ENCODE data around the gene FOXJ1. TPM values are rescaled to one million over a fixed set of nuclear protein-coding genes. Genes with fewer than 3 reads are reported as not detected.

The FOXJ1 gene
- total and polyA plus RNA-seq, 9 donors, result 0.05 to 1.1 (median 0.12) TPM

DNA sequence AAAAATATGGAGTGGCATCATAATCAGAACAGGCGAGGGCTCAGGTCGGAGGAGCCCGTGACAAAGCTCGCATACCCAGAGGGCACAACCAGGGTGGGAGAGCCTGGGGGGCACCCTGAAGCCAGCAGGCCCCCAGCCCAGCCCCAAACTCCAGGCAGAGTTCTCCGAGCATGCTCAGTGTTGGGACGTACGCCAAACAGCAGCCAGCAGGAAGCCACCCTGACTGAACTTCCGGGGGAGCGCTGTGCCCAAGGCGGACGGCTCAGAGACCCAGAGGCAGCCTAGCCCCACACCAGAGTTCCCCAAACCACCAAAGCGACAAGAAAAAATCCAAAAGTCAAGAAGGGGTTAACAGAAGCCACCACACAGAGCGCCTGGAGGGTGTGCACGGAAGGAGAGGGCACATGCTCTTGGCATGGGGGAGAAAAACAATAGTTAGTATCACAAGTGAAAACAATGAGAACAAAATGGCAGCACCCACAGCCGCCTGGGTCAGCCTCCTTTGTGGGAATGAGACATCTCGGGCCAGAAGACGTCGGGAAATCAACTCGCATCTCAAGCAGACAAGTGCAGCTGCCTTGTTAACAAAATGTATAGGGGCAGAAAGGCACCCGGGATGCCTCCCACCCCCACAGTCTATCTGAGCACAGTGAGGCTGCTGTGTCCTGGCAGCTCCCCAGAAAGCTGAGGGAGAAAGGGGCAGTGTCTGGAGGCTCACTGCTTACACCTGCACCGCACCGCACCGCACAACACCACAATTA, 49.3 kb downstream of the FOXJ1 start:
- H3K27me3 ChIP-seq (ENCODE audit: control insufficient read depth, insufficient read depth, low read length), result no peaks in the 10 kb centered on the region
- H3K4me1 ChIP-seq (ENCODE audit: control insufficient read depth, insufficient read depth, low read length), result no peaks in the 10 kb centered on the region
- H3K27ac ChIP-seq (ENCODE audit: low read length), result no peak overlapping the region
- no peak overlapping the region for H3K4me3 ChIP-seq (ENCODE audit: low read length)
- 68% methylated on average over 12 of the region's 23 CpGs for WGBS (ENCODE audit: insufficient coverage)
- H3K9me3 ChIP-seq (replicated peaks; ENCODE audit: control insufficient read depth, low read depth, low read length), result no peaks in the 10 kb centered on the region
- DNase-seq, result no peak
- peaks cover 90% of the 10 kb centered on the region for H3K36me3 ChIP-seq (ENCODE audit: control insufficient read depth, insufficient read depth, low read length)

DNA sequence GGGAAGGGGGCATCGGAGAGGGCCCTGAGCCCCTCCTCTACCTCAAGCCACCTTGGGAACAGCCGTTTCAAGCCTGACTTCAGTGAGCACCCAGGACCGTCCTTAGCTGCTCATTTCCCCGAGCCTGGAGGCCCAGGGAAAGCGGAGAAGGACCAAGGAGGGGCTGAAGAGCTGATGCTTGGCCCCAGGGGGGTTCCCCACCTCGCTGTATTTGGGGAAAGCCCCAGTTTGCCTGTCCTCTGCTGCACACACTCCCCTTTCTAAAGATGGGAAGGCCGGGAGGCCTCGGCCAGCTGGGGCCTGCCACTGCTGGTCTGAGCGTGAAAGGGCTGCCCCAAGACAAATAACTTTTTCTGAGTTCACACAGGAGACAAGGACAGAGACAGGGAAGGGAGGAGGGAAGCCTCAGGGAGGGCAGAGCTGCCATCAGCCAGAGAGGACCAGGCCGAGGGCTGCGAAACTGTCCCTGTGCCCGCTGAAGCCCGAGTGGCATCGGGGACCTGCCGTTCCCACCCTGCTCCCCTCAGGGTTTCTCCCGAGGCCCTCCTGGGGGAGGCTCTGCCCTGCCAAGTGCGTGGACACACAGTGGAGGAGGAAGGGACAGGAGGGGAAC, 50.4 kb downstream of the FOXJ1 start:
- WGBS (ENCODE audit: insufficient coverage), result 75% methylated on average over 2 of the region's 17 CpGs
- H3K9me3 ChIP-seq (replicated peaks; ENCODE audit: control insufficient read depth, low read depth, low read length), result no peaks in the 10 kb centered on the region
- no peaks in the 10 kb centered on the region for H3K4me1 ChIP-seq (ENCODE audit: control insufficient read depth, insufficient read depth, low read length)
- H3K36me3 ChIP-seq (ENCODE audit: control insufficient read depth, insufficient read depth, low read length), result peaks cover 95% of the 10 kb centered on the region
- H3K27ac ChIP-seq (ENCODE audit: low read length), result no peak overlapping the region
- no peak for DNase-seq
- H3K27me3 ChIP-seq (ENCODE audit: control insufficient read depth, insufficient read depth, low read length), result no peaks in the 10 kb centered on the region
- no peak overlapping the region for H3K4me3 ChIP-seq (ENCODE audit: low read length)

DNA sequence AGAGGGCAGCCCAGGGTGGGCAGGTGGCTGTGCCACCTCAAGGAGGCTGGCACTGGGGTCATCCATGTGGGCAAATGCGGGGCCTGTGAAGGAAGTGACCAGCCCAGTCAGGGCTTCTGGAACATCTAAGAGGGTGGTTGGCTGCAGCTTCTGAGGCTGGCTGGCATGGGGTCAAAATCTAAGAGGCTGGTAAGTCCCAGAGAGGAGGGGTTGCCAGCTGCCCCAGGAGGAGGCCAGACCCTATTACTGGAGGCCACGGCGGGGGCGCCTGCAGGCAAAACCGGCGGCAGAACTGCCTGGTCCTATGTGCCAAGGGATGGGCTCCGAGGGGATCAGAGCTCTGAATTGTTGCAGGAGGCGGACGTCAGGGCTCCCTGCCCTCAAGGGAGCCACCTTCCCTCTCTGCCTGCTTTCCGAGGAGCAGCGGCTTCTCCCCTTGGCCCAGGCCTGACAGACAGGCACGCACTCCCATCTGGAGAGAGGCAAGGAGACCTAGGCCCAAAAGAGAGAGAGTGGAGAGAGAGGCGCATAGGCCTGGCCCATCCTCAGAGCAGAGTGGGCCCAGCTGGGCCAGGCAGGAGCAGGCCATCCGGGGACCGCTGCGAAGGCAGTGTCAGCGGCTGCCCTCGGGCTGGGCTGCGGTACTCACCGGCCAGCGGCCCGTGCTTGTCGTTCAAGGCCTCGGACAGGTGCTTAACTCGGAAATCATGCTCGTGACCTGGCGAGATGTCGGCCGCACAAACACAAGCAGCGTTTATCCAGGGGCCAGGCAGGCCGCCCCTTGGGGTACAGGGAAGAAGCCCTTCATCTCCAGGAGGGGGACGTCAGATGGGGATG, 51.1 kb downstream of the FOXJ1 start:
- no peaks in the 10 kb centered on the region for H3K4me1 ChIP-seq (ENCODE audit: control insufficient read depth, insufficient read depth, low read length)
- peaks cover 96% of the 10 kb centered on the region for H3K36me3 ChIP-seq (ENCODE audit: control insufficient read depth, insufficient read depth, low read length)
- H3K4me3 ChIP-seq (ENCODE audit: low read length), result no peak overlapping the region
- H3K27me3 ChIP-seq (ENCODE audit: control insufficient read depth, insufficient read depth, low read length), result no peaks in the 10 kb centered on the region
- no peak for DNase-seq
- WGBS (ENCODE audit: insufficient coverage), result 86% methylated on average over 27 of the region's 32 CpGs
- no peaks in the 10 kb centered on the region for H3K9me3 ChIP-seq (replicated peaks; ENCODE audit: control insufficient read depth, low read depth, low read length)
- H3K27ac ChIP-seq (ENCODE audit: low read length), result no peak overlapping the region

DNA sequence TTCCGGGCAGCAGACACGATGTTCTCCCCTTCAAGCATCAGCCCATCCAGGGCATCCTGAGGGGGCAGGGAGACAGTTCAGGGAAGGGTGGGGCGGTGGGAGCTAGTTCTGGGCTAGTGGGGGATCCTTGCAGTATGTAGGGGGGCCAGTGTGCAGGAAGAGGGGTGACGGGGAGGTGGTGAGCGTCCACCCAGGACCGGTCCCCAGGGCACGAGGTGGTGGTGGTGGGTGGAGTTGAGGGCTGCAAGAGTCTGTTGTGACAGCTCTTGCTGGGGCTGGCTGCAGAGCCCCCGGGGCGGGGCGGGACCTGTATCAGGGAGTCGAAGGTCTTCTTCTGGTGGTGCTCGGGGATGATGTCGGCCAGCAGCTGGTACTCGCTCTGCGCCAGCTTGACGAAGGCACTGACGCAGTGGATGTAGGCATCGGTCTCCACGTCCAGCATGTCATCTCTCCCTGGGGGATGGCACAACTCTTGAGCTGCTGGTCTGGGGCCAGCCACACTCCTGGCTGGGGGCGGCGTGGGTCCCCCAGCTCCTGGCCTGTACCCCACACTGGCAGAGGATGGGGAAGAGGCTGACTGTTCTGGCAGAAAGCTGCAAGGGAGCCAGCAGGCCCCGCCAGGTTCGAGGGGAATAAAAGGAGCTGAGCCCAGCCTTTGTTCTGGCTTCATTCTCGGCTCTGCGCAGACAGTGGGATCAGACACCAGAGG, 52.0 kb downstream of the FOXJ1 start:
- DNase-seq, result no peak
- Histone ChIP-seq H3K9me3 (replicated peaks; ENCODE audit: control insufficient read depth, low read depth, low read length) (no peaks in the 10 kb centered on the region), H3K4me1 (ENCODE audit: control insufficient read depth, insufficient read depth, low read length) (no peaks in the 10 kb centered on the region), H3K27ac (ENCODE audit: low read length) (no peak overlapping the region), H3K27me3 (ENCODE audit: control insufficient read depth, insufficient read depth, low read length) (no peaks in the 10 kb centered on the region), H3K4me3 (ENCODE audit: low read length) (no peak overlapping the region), H3K36me3 (ENCODE audit: control insufficient read depth, insufficient read depth, low read length) (peaks cover 96% of the 10 kb centered on the region)
- WGBS (ENCODE audit: insufficient coverage), result 90% methylated on average over 25 of the region's 25 CpGs

DNA sequence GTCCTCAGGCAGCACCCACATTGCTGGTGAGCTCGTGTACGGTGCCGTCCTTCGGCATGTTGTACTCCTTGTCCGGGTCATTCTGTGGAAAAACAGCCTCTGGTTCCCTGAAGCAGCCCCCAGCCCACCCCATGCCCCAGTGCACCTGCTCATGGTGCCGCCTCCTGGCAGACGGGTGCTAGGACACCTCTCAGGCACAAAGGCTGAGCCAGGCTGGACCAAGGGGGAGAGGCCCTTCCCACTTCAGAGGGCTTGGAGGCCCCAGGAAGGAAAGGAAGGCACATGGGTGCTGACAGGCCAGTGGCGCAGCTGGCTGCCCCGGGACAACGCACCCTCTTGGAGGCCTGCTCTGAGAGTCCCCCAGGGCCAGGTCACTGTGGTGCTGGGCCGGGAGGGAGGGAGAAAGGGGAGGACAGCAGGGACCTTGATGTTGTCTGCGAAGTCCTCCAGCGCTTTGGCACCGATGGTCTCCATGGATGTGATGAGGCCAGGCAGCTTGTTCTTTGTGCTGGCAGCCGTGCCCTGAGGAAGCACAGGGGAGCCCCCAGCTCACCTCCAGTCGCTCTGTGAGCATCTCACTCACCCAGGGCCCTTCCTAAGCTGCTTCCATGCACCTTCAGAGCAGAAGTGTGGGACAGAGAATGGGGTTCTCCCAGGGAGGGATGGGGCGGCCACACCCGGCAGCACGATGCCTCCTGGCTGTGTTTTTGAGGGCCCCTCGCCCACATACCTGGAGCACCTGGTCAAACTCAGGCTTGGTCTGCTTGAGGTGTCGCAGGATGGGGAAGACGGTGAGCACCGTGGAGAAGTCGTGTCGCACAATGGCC, 52.8 kb downstream of the FOXJ1 start:
- no peak overlapping the region for H3K4me3 ChIP-seq (ENCODE audit: low read length)
- H3K27ac ChIP-seq (ENCODE audit: low read length), result no peak overlapping the region
- no peak for DNase-seq
- H3K4me1 ChIP-seq (ENCODE audit: control insufficient read depth, insufficient read depth, low read length), result no peaks in the 10 kb centered on the region
- H3K36me3 ChIP-seq (ENCODE audit: control insufficient read depth, insufficient read depth, low read length), result peaks cover 96% of the 10 kb centered on the region
- no peaks in the 10 kb centered on the region for H3K27me3 ChIP-seq (ENCODE audit: control insufficient read depth, insufficient read depth, low read length)
- 92% methylated on average over 18 of the region's 25 CpGs for WGBS (ENCODE audit: insufficient coverage)
- H3K9me3 ChIP-seq (replicated peaks; ENCODE audit: control insufficient read depth, low read depth, low read length), result no peaks in the 10 kb centered on the region

DNA sequence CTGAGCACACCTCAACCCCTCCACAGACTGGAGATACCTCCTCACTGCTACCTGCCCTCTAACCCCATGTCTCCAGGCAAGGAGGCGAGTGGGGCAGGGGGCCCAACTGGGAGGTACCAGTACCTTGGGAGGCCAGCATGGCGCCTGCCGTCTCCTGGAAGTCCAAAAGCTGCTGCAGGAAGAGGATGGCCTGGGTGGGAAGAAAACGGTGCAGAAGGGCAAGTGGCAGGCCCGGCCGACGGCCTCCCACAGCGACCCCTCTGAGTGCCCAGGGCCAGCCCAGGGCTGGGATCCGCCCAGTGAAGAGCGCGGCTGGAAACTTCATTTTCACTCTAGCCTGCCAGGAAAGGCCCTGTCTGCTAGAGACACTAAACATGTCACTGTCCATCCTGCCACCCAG, 53.5 kb downstream of the FOXJ1 start:
- H3K9me3 ChIP-seq (replicated peaks; ENCODE audit: control insufficient read depth, low read depth, low read length), result no peaks in the 10 kb centered on the region

DNA sequence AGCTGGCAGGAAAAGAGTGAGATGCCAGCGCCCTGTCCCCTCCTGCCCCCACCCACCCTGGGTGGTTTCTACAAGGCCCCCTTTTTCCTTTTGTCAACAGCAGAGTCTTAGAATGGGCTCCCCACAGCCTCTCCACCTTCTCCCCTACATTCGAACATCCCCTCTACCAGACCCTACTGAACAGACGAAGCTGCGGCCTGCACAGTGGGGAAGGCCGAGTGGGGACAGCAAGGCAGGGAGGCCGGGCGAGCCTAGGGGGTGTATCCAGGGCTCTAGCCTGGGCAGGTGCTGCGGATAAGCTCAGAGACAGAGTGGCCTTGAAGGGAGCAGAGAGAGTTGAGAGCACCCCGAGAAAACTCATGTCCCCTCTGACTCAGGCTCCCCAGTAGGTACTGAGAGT, 54.7 kb downstream of the FOXJ1 start:
- DNase-seq, result no peak
- H3K4me1 ChIP-seq (ENCODE audit: control insufficient read depth, insufficient read depth, low read length), result no peaks in the 10 kb centered on the region
- 98% methylated on average over 6 of the region's 9 CpGs for WGBS (ENCODE audit: insufficient coverage)
- H3K9me3 ChIP-seq (replicated peaks; ENCODE audit: control insufficient read depth, low read depth, low read length), result no peaks in the 10 kb centered on the region
- H3K36me3 ChIP-seq (ENCODE audit: control insufficient read depth, insufficient read depth, low read length), result peaks cover 93% of the 10 kb centered on the region
- H3K27me3 ChIP-seq (ENCODE audit: control insufficient read depth, insufficient read depth, low read length), result no peaks in the 10 kb centered on the region
- no peak overlapping the region for H3K27ac ChIP-seq (ENCODE audit: low read length)
- H3K4me3 ChIP-seq (ENCODE audit: low read length), result no peak overlapping the region

More for the DNA sequence above, 53.5 kb downstream of the FOXJ1 start:
- H3K27ac ChIP-seq (ENCODE audit: low read length), result no peak overlapping the region
- H3K36me3 ChIP-seq (ENCODE audit: control insufficient read depth, insufficient read depth, low read length), result peaks cover 96% of the 10 kb centered on the region
- whole genome bisulfite sequencing (ENCODE audit: insufficient coverage), result 85% methylated on average over 8 of the region's 11 CpGs
- H3K4me1 ChIP-seq (ENCODE audit: control insufficient read depth, insufficient read depth, low read length), result no peaks in the 10 kb centered on the region
- no peak for DNase-seq
- H3K4me3 ChIP-seq (ENCODE audit: low read length), result no peak overlapping the region
- H3K27me3 ChIP-seq (ENCODE audit: control insufficient read depth, insufficient read depth, low read length), result no peaks in the 10 kb centered on the region
